GM23338 (cell line): ENCODE data around the gene ZDHHC6. TPM values are rescaled to one million over a fixed set of nuclear protein-coding genes. Genes with fewer than 3 reads are reported as not detected.

Source experiments
- ATAC-seq: fragments of 200-7000 bp; cut with Tn5 transposase; 3 replicates; pipeline ENCODE4 v1.9.1; 2020
- DNase-seq: peaks from one replicate; pipeline ENCODE4 v3.0.0-alpha.2; 2015; ENCODE audit warnings: low spot score
- H2AFZ ChIP-seq: fragments of 200-600 bp; sonication (generic); 2 replicates; pipeline ENCODE4 v1.8.0; 2016; ENCODE audit warnings: antibody characterized with exemption, mild to moderate bottlenecking, moderate library complexity
- H3F3A ChIP-seq: fragments of 200-600 bp; sonication (generic); replicated peaks from 2 replicates; pipeline ENCODE4 v1.8.0; 2017; ENCODE audit warnings: antibody characterized with exemption, mixed run types, low read depth
- H3K27ac ChIP-seq: fragments of 200-600 bp; sonication (generic); 2 replicates; pipeline ENCODE4 v1.6.1; 2016; ENCODE audit warnings: low read depth
- H3K27me3 ChIP-seq: fragments of 200-600 bp; sonication (generic); 2 replicates; pipeline ENCODE4 v1.8.0; 2016; ENCODE audit warnings: mild to moderate bottlenecking, mixed run types, moderate library complexity; ENCODE audit not compliant: insufficient read depth
- H3K36me3 ChIP-seq: fragments of 200-600 bp; sonication (generic); 2 replicates; pipeline ENCODE4 v1.8.0; 2016; ENCODE audit warnings: mild to moderate bottlenecking; ENCODE audit not compliant: insufficient read depth
- H3K4me1 ChIP-seq: fragments of 200-600 bp; sonication (generic); 2 replicates; pipeline ENCODE4 v1.8.0; 2016; ENCODE audit warnings: mild to moderate bottlenecking, moderate library complexity; ENCODE audit not compliant: insufficient read depth
- H3K4me2 ChIP-seq: fragments of 200-600 bp; sonication (generic); 2 replicates; pipeline ENCODE4 v1.7.1; 2017; ENCODE audit warnings: mixed run types
- H3K4me3 ChIP-seq: fragments of 200-600 bp; sonication (generic); 2 replicates; pipeline ENCODE4 v1.6.1; 2016; ENCODE audit warnings: mixed run types
- H3K79me2 ChIP-seq: fragments of 200-600 bp; sonication (generic); replicated peaks from 2 replicates; pipeline ENCODE4 v1.8.0; 2017; ENCODE audit warnings: mild to moderate bottlenecking; ENCODE audit not compliant: insufficient read depth
- H3K9me2 ChIP-seq: fragments of 200-600 bp; sonication (generic); 2 replicates; pipeline ENCODE4 v1.8.0; 2017; ENCODE audit not compliant: insufficient read depth
- H4K20me1 ChIP-seq: fragments of 200-600 bp; sonication (generic); replicated peaks from 2 replicates; pipeline ENCODE4 v1.8.0; 2017; ENCODE audit warnings: mild to moderate bottlenecking; ENCODE audit not compliant: insufficient read depth
- H3K27ac Mint-ChIP-seq: 2 replicates; pipeline ENCODE4 v1.8.0; 2020; ENCODE audit warnings: inconsistent platforms, mild to moderate bottlenecking, moderate library complexity, mixed read lengths
- H3K27me3 Mint-ChIP-seq: 3 replicates; pipeline ENCODE4 v1.8.0; 2022; ENCODE audit warnings: low read depth, mild to moderate bottlenecking, moderate library complexity, mixed read lengths, inconsistent platforms; ENCODE audit not compliant: insufficient read depth, poor library complexity
- H3K36me3 Mint-ChIP-seq: 3 replicates; pipeline ENCODE4 v1.8.0; 2021; ENCODE audit warnings: low read depth, mild to moderate bottlenecking, inconsistent platforms, moderate library complexity, mixed read lengths
- H3K4me1 Mint-ChIP-seq: 3 replicates; pipeline ENCODE4 v1.8.0; 2020; ENCODE audit warnings: mild to moderate bottlenecking, inconsistent platforms, mixed read lengths
- H3K4me3 Mint-ChIP-seq: 3 replicates; pipeline ENCODE4 v1.8.0; 2021; ENCODE audit warnings: moderate library complexity, mild to moderate bottlenecking, inconsistent platforms, mixed read lengths
- H3K9me3 Mint-ChIP-seq: 3 replicates; pipeline ENCODE4 v1.8.0; 2020; ENCODE audit warnings: moderate library complexity, mild to moderate bottlenecking, inconsistent platforms, mixed read lengths
- CREB1 ChIP-seq: fragments of 250-450 bp; sonication (Bioruptor Pico); IDR thresholded peaks from 2 replicates; pipeline ENCODE4 v1.5.0; 2020; ENCODE audit warnings: low read depth, mild to moderate bottlenecking, moderate library complexity
- CTCF ChIP-seq, 2 experiments: fragments of 200-600 bp in 1 of 2; sonication (generic) in 1 of 2; conservative IDR thresholded peaks; 2 replicates each; pipeline versions ENCODE4 v1.5.1 to v1.6.1; 2016 to 2017; ENCODE audit warnings: antibody characterized with exemption in 2 of 2, low read depth in 2 of 2, mild to moderate bottlenecking in 2 of 2, moderate library complexity in 1 of 2
- EZH2 ChIP-seq: fragments of 200-600 bp; sonication (generic); IDR thresholded peaks from one replicate; pipeline ENCODE4 v1.8.0; 2017; ENCODE audit warnings: antibody characterized with exemption, mild to moderate bottlenecking, low read depth; ENCODE audit not compliant: unreplicated experiment
- EZH2phosphoT487 ChIP-seq: fragments of 200-600 bp; sonication (generic); IDR thresholded peaks from one replicate; pipeline ENCODE4 v1.8.1; 2018; ENCODE audit warnings: antibody characterized with exemption; ENCODE audit not compliant: unreplicated experiment
- JUNB ChIP-seq: IDR thresholded peaks from one replicate; pipeline ENCODE4 v1.6.1; 2016; ENCODE audit warnings: antibody characterized with exemption; ENCODE audit not compliant: unreplicated experiment
- NANOG ChIP-seq: IDR thresholded peaks from 2 replicates; pipeline ENCODE4 v1.6.1; 2016; ENCODE audit warnings: antibody characterized with exemption, borderline replicate concordance
- POLR2AphosphoS5 ChIP-seq: IDR thresholded peaks from 2 replicates; pipeline ENCODE4 v1.6.1; 2016; ENCODE audit warnings: antibody characterized with exemption, low read depth
- STAT1 ChIP-seq: IDR thresholded peaks from one replicate; pipeline ENCODE4 v1.6.1; 2016; ENCODE audit warnings: antibody characterized with exemption; ENCODE audit not compliant: unreplicated experiment
- ZNF114 ChIP-seq: fragments of 250-450 bp; sonication (Bioruptor Pico); IDR thresholded peaks from 2 replicates; pipeline ENCODE4 v1.5.0; 2020; ENCODE audit warnings: mild to moderate bottlenecking, moderate library complexity
- ZNF462 ChIP-seq: fragments of 250-450 bp; sonication (Bioruptor Pico); IDR thresholded peaks from 2 replicates; pipeline ENCODE4 v1.5.0; 2020; ENCODE audit warnings: mild to moderate bottlenecking, moderate library complexity
- polyA plus RNA-seq: library from polyadenylated mRNA; unstranded; fragments of >200 nt; fragmentation: Nextera tagmentation; extraction: Ambion mirVana; gene quantifications from 2 replicates; pipeline ENCODE4 v1.2.1, GENCODE V29; 2016
- total RNA-seq: library from RNA; depleted of rRNA; stranded (reverse); fragments of >200 nt; shearing (Covaris generic); gene quantifications from 2 replicates; pipeline ENCODE4 v1.2.3, GENCODE V29; 2014

Gene ZDHHC6
- total and polyA plus RNA-seq, 2 experiments from 2014 or later: 24.6 to 33.7 TPM

- no peak overlapping the region for H3K4me3 Mint-ChIP-seq
- peaks cover 23% of the 10 kb centered on the region; the same call in 1 of the 2 replicates for H3K36me3 ChIP-seq
- peak overlapping the region; percentile 70; the same call in 1 of the 2 replicates for H3K27ac ChIP-seq
- H3K4me1 Mint-ChIP-seq: no peaks in the 10 kb centered on the region
- H3F3A ChIP-seq: no peaks in the 10 kb centered on the region
- DNase-seq: no peak
- no peaks in the 10 kb centered on the region for H3K4me1 ChIP-seq
- TF ChIP-seq POLR2AphosphoS5 (no peak), NANOG (no peak), ZNF114 (no peak), STAT1 (no peak), EZH2phosphoT487 (no peak), JUNB (no peak), CREB1 (CRISPR knock-in tag) (no peak), CTCF (conservative IDR thresholded peaks at IDR 0.05; ENCODE audit: low read depth in 2 of 2) (no peak), EZH2 (no peak), ZNF462 (CRISPR knock-in tag) (no peak)
- peak overlapping the region; percentile 33; the same call in 1 of the 2 replicates for H3K27ac Mint-ChIP-seq
- H3K36me3 Mint-ChIP-seq: peaks cover 13% of the 10 kb centered on the region
- ATAC-seq: no peak
- no peaks in the 10 kb centered on the region for H3K9me3 Mint-ChIP-seq
- no peak overlapping the region for H3K4me3 ChIP-seq
- H3K27me3 Mint-ChIP-seq: peaks cover 2% of the 10 kb centered on the region
- H3K9me2 ChIP-seq: no peaks in the 10 kb centered on the region
- no peaks in the 10 kb centered on the region for H3K27me3 ChIP-seq
- no peak overlapping the region for H2AFZ ChIP-seq
- no peaks in the 10 kb centered on the region for H3K79me2 ChIP-seq
- H3K4me2 ChIP-seq: no peak overlapping the region
- H4K20me1 ChIP-seq: no peaks in the 10 kb centered on the region
These were observed 17.6 kb downstream of the ZDHHC6 start for GRCh38 chr10:112429147-112429546.
